Endodermal cell (in vitro differentiated cells): Measurements from ENCODE around the gene RRP36. TPM values are rescaled to one million over a fixed set of nuclear protein-coding genes. Genes with fewer than 3 reads are reported as not detected.
A peak's percentile ranks its signal among the peaks of the same experiment; 100 is the strongest.

Source experiments
- DNase-seq: peaks from one replicate; pipeline ENCODE4 v3.0.0-alpha.2; 2017
- H3K27ac ChIP-seq: 2 replicates; pipeline ENCODE4 v1.5.1; 2013; ENCODE audit warnings: mild to moderate bottlenecking, low read depth, low read length, moderate library complexity
- H3K27me3 ChIP-seq: 2 replicates; pipeline ENCODE4 v1.6.1; 2013; ENCODE audit warnings: mild to moderate bottlenecking, low read length, moderate library complexity; ENCODE audit not compliant: insufficient read depth, control insufficient read depth, poor library complexity, severe bottlenecking
- H3K36me3 ChIP-seq: 2 replicates; pipeline ENCODE4 v1.7.0; 2013; ENCODE audit warnings: mild to moderate bottlenecking, low read length, moderate library complexity; ENCODE audit not compliant: control insufficient read depth, insufficient read depth
- H3K4me1 ChIP-seq: one replicate; pipeline ENCODE4 v1.7.0; 2013; ENCODE audit warnings: low read length; ENCODE audit not compliant: control insufficient read depth, insufficient read depth
- H3K4me3 ChIP-seq: 2 replicates; pipeline ENCODE4 v1.5.1; 2013; ENCODE audit warnings: mild to moderate bottlenecking, low read length, moderate library complexity
- H3K9ac ChIP-seq: 2 replicates; pipeline ENCODE4 v1.6.1; 2013; ENCODE audit warnings: mild to moderate bottlenecking, low read length, moderate library complexity; ENCODE audit not compliant: poor library complexity, severe bottlenecking; ENCODE audit errors: extremely low read depth
- H3K9me3 ChIP-seq: 2 replicates; pipeline ENCODE4 v1.6.1; 2013; ENCODE audit warnings: mild to moderate bottlenecking, low read length, moderate library complexity; ENCODE audit not compliant: control insufficient read depth
- H3K27ac Mint-ChIP-seq: 2 replicates; pipeline ENCODE4 v1.8.0; 2020; ENCODE audit warnings: mixed read lengths
- H3K27me3 Mint-ChIP-seq: 2 replicates; pipeline ENCODE4 v1.8.0; 2021; ENCODE audit warnings: mild to moderate bottlenecking, mixed read lengths; ENCODE audit not compliant: insufficient read depth
- H3K36me3 Mint-ChIP-seq: 2 replicates; pipeline ENCODE4 v1.8.0; 2020; ENCODE audit warnings: low read depth, mixed read lengths
- H3K4me1 Mint-ChIP-seq: 2 replicates; pipeline ENCODE4 v1.8.0; 2020; ENCODE audit warnings: mixed read lengths
- H3K4me3 Mint-ChIP-seq: 2 replicates; pipeline ENCODE4 v1.8.0; 2020; ENCODE audit warnings: mild to moderate bottlenecking, moderate library complexity, mixed read lengths
- H3K9me3 Mint-ChIP-seq: 2 replicates; pipeline ENCODE4 v1.8.0; 2020; ENCODE audit warnings: mild to moderate bottlenecking, mixed read lengths
- WGBS, 2 experiments: methylation state at CpG; one replicate each; pipeline versions ENCODE4 v1.1.5 to v1.1.7; 2013; ENCODE audit warnings: missing lambda C conversion rate in 2 of 2, mixed read lengths in 1 of 2; ENCODE audit not compliant: insufficient coverage in 1 of 2, insufficient read length in 1 of 2; 5-methylcytosine and 5-hydroxymethylcytosine counted together
- long read RNA-seq, 4 experiments: library from polyadenylated mRNA in 2 of 4; library from RNA in 1 of 4; library from capped mRNA in 1 of 4; stranded (forward) in 3 of 4; unstranded in 1 of 4; transcript quantifications; one replicate each; pipeline ENCODE4 v2.0.0, GENCODE V29; 2020 to 2021; ENCODE audit warnings: inconsistent platforms in 1 of 4
- polyA plus RNA-seq, 2 experiments: library from polyadenylated mRNA; stranded (reverse); fragments of 50-300 nt; gene quantifications; one replicate each; pipeline ENCODE4 v1.2.3, GENCODE V29; 2013
- total RNA-seq, 2 donors: library from RNA; stranded (reverse); fragmentation: NEBNext Ultra II Directional in 1 of 2; extraction: Animal tissue kit (Norgen Biotek cat#: 25700) in 1 of 2; gene quantifications; 2 replicates in 1 of 2; 3 replicates in 1 of 2; pipeline ENCODE4 v1.2.1, GENCODE V29; 2021
- TF ChIP-seq, protein P1 (sequence below): fragments of 200-600 bp; sonication (generic); conservative IDR thresholded peaks from 2 replicates; pipeline ENCODE4 v1.5.0; 2021; ENCODE audit warnings: antibody characterized with exemption, mild to moderate bottlenecking

The RRP36 gene, protein sequence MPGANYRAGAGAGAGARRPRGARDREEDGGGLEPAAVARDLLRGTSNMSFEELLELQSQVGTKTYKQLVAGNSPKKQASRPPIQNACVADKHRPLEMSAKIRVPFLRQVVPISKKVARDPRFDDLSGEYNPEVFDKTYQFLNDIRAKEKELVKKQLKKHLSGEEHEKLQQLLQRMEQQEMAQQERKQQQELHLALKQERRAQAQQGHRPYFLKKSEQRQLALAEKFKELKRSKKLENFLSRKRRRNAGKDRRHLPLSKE
- total RNA-seq: 10 to 100 TPM; 76.9 to 80.6 TPM
- polyA plus RNA-seq (2013, experiment 1 of 2): 68.7 TPM
- 67.9 TPM for polyA plus RNA-seq (2013, experiment 2 of 2)
- long read RNA-seq, experiment 1, transcript RRP36-201 (7 exons, 1,159 nt): major isoform, 28 of 46 reads
- long read RNA-seq, experiment 1, partial matches to known transcripts: 4 of 46 reads
- long read RNA-seq, experiment 1, other reads (novel, unspliced or antisense): 14 of 46 reads
- long read RNA-seq, experiment 2, transcript RRP36-201 (7 exons, 1,159 nt): major isoform, 66 of 79 reads
- long read RNA-seq, experiment 2, partial matches to known transcripts: 4 of 79 reads
- long read RNA-seq, experiment 2, other reads (novel, unspliced or antisense): 9 of 79 reads
- long read RNA-seq, experiment 3, partial matches to known transcripts: 1 of 2 reads
- long read RNA-seq, experiment 3, other reads (novel, unspliced or antisense): 1 of 2 reads
- long read RNA-seq, experiment 4, partial matches to known transcripts: 2 of 4 reads
- long read RNA-seq, experiment 4, other reads (novel, unspliced or antisense): 2 of 4 reads

DNA sequence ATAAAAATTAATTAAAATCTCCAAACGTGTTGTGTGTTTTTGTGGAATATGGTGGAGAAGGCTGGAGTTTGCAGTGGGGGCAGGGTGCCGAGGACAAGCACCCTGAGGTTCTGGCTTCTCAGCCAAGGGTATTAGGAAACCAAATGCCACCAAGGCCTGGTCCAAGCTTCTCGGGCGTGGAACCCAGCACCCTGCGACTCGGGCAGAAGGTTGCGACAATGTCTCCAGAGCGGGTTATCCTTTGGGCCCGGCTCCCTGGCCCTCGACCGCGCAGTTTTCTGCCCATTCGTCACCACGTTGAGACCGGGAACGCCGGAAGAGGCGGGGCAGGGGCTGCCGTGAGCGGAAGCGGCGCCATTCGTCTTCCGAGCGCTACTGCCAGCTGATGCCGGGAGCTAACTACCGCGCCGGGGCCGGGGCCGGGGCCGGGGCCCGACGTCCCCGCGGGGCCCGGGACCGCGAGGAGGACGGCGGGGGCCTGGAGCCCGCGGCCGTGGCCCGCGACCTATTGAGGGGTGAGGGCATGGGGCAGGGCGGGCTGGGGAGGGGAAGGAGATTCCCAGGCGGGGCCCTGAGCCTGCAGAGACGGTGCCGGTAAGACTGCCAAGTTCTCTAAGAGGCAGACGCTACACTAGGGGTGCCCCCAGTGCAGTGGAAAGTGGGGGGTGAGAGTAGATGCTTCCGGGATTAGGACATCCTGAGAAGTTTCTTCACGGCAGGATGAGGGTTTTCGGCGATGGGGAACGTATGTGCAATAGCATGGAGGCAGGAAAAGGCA, at the start of gene RRP36:
RRP36 (plus strand) TSS at position 354 of the 778 bp plus-strand sequence; CDS start at position 386, 32 bp downstream.
- no peaks in the 10 kb centered on the region for H3K27me3 ChIP-seq
- DNase-seq: peak; percentile 93
- WGBS, 2 experiments: 2 to 4% methylated on average over 31 to 56 of the region's 56 CpGs
- H3K9ac ChIP-seq: peak within 1 kb of the TSS; percentile 92
- peaks cover 70% of the 10 kb centered on the region for H3K36me3 ChIP-seq
- H3K27me3 Mint-ChIP-seq: no peaks in the 10 kb centered on the region
- H3K4me3 Mint-ChIP-seq: peak within 1 kb of the TSS; percentile 98
- TF ChIP-seq, protein P1, sequence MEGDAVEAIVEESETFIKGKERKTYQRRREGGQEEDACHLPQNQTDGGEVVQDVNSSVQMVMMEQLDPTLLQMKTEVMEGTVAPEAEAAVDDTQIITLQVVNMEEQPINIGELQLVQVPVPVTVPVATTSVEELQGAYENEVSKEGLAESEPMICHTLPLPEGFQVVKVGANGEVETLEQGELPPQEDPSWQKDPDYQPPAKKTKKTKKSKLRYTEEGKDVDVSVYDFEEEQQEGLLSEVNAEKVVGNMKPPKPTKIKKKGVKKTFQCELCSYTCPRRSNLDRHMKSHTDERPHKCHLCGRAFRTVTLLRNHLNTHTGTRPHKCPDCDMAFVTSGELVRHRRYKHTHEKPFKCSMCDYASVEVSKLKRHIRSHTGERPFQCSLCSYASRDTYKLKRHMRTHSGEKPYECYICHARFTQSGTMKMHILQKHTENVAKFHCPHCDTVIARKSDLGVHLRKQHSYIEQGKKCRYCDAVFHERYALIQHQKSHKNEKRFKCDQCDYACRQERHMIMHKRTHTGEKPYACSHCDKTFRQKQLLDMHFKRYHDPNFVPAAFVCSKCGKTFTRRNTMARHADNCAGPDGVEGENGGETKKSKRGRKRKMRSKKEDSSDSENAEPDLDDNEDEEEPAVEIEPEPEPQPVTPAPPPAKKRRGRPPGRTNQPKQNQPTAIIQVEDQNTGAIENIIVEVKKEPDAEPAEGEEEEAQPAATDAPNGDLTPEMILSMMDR: no peak
- H3K27ac Mint-ChIP-seq: peak within 1 kb of the TSS; percentile 99
- H3K4me1 Mint-ChIP-seq: peaks cover 10% of the 10 kb centered on the region
- peak within 1 kb of the TSS; percentile 72 for H3K27ac ChIP-seq
- no peaks in the 10 kb centered on the region for H3K9me3 Mint-ChIP-seq
- no peaks in the 10 kb centered on the region for H3K9me3 ChIP-seq
- peak within 1 kb of the TSS; percentile 98 for H3K4me3 ChIP-seq
- H3K36me3 Mint-ChIP-seq: peaks cover 45% of the 10 kb centered on the region
- H3K4me1 ChIP-seq: peaks cover 8% of the 10 kb centered on the region

DNA sequence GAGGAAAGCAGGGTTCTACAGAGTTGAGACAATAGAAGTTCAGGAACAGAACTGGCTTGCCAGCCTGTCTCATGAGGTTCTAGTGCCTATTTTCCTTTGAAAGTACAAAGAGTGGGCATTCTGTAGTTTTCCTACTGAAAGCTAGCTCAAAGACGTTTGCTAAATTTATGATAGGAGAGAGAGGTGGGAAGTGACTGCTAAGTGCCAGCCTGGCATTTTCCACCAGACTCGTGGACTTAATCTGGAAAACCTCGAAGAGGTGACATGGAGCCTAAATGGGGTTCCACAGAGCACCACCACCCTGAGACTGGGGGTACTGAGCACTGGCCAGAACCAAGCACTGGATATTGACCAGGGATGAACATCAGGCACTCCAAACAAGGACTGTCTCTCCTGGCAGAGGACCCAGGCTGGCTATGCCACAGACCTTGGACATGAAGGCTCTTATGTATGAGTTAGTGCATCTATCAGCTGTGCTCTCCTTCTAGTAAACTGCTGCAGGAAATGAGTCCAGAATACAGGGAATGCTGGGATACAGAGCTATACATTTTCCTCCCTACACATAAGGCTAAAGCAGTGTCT, 49.6 kb upstream of the RRP36 start:
- H3K27me3 Mint-ChIP-seq: no peaks in the 10 kb centered on the region
- peaks cover 17% of the 10 kb centered on the region for H3K36me3 Mint-ChIP-seq
- Histone ChIP-seq H3K4me3 (no peak overlapping the region), H3K9me3 (no peaks in the 10 kb centered on the region), H3K27ac (no peak overlapping the region), H3K9ac (no peak overlapping the region), H3K27me3 (no peaks in the 10 kb centered on the region), H3K4me1 (no peaks in the 10 kb centered on the region), H3K36me3 (peaks cover 4% of the 10 kb centered on the region)
- peaks cover 4% of the 10 kb centered on the region for H3K4me1 Mint-ChIP-seq
- H3K4me3 Mint-ChIP-seq: no peak overlapping the region
- no peak for DNase-seq
- TF ChIP-seq, protein P1: no peak
- H3K9me3 Mint-ChIP-seq: no peaks in the 10 kb centered on the region
- WGBS, 2 experiments: 91 to 97% methylated on average over 3 of the region's 3 CpGs
- H3K27ac Mint-ChIP-seq: peak overlapping the region; percentile 10

DNA sequence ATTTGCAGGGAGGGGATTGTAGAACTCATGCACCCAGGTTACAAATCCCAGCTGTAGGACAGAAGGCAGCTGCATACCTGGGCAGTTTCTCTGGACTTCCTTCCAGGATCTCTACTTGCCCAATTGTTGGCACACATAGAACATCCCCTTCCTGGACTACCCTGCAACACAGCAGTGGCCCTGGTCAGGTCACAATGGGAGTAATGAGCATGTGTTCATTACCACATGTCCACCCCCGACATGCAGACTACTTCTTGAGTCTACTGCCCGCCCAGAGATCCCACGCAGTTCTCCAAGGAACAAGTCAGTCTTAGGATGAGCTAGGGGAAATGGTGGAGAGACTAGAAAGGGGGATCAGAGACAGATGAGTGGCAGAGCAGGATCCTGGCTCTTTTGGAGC, 47.5 kb upstream of the RRP36 start:
- Mint-ChIP-seq H3K36me3 (peaks cover 11% of the 10 kb centered on the region), H3K27me3 (no peaks in the 10 kb centered on the region), H3K4me3 (no peak overlapping the region), H3K27ac (no peak overlapping the region), H3K4me1 (peaks cover 9% of the 10 kb centered on the region), H3K9me3 (no peaks in the 10 kb centered on the region)
- 80 to 93% methylated on average over 3 of the region's 3 CpGs for WGBS, 2 experiments
- Histone ChIP-seq H3K27me3 (no peaks in the 10 kb centered on the region), H3K9me3 (no peaks in the 10 kb centered on the region), H3K9ac (no peak overlapping the region), H3K4me3 (no peak overlapping the region), H3K4me1 (no peaks in the 10 kb centered on the region), H3K36me3 (peaks cover 4% of the 10 kb centered on the region), H3K27ac (no peak overlapping the region)
- no peak for DNase-seq
- TF ChIP-seq, protein P1: no peak
